GM18517 (cell line): ENCODE data around the gene CLEC12A.
"Not testable (repeated sequence)": the region's sequence is repeated elsewhere in the genome, so short reads cannot be mapped to it uniquely, and the experiment has no call there.

Source experiments
- ATAC-seq: cut with Tn5 transposase; IDR thresholded peaks from one replicate; pipeline ENCODE4 v1.9.1; 2021; ENCODE audit warnings: mild to moderate bottlenecking, moderate library complexity; ENCODE audit not compliant: unreplicated experiment

The CLEC12A gene

DNA sequence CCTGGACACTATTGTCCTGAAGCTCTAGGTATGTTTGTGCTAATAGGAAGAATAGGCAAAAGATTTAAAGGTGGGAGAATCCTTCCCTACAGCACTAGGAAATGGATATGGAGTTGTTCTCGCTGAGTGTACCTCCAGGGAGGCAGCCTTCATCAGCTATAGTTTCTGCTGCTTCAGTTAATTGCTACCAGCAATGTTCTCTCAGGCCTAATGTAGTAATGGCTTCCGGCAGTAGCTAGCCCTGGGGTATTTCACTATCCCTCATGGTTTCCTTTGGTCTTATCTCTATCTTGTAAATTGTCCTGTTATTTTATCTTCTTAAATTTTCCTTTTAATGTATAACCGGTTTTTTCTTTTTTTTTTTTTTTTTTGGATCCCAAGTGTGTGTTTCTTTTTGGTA, 9.3 kb upstream of the CLEC12A start:
- no peak for ATAC-seq

GRCh38 chr12:9969673-9970072, 1.5 kb upstream of the CLEC12A start:
- no peak for ATAC-seq

- no peak for ATAC-seq
Observed at GRCh38 chr12:9973949-9974348, 2.7 kb downstream of the CLEC12A start.

GRCh38 chr12:9974731-9975130, 3.5 kb downstream of the CLEC12A start:
- ATAC-seq, result not testable (repeated sequence)

DNA sequence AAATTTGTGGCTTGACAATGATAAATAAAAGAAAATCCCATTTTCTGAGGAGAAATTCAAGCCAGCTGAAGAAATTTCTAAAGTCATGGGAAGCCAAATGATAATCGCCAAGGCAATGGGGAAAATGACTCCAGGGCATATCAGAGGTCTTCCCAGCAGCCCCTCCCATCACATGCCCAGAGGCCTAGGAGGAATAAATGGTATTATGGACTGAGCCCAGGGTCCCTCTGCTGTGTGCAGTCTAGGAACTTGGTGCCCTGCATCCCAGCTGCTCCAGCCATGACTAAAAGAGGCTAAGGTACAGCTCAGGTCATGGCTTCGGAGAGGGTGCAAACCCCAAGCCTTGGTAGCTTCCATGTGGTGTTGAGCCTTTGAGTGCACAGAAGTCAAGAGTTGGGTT, 4.4 kb downstream of the CLEC12A start:
- no peak for ATAC-seq

- not testable (repeated sequence) for ATAC-seq
Observed at GRCh38 chr12:9976626-9977025, 5.4 kb downstream of the CLEC12A start.

DNA sequence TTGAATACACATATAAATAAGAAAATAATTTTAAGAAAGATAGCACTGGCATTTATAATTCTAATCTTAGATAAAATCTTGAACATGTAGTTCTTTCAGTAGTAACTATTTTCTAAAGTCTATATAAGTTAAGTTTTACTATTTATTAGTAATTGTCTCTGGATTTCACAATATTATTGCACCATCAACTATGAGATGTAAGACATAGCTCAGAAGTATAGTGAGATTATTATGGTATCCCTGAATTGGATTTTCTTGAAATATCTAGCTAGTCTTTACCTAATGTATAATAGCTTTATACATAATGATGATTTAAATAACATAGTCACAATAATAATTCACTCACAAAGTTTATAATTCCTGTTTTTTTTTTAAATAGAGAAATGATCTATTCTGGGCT, 6.7 kb downstream of the CLEC12A start:
- no peak for ATAC-seq

DNA sequence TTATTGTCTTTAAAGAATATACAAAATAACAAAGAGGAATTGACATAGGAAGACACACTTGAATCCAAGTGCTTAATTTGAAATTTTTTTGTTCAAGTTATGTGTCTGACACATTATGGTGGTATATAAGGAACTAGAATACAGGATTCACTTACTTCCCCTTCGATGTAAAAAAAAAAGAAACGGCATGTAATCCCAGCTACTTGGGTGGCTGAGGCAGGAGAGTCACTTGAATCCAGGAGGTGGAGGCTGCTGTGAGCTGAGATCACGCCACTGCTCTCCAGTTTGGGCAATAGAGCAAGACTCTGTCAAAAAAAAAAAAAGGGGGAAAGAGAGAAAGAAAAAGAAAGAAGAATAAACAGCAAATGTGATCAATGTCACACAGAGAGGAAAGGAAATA, 8.9 kb downstream of the CLEC12A start:
- ATAC-seq, result no peak

DNA sequence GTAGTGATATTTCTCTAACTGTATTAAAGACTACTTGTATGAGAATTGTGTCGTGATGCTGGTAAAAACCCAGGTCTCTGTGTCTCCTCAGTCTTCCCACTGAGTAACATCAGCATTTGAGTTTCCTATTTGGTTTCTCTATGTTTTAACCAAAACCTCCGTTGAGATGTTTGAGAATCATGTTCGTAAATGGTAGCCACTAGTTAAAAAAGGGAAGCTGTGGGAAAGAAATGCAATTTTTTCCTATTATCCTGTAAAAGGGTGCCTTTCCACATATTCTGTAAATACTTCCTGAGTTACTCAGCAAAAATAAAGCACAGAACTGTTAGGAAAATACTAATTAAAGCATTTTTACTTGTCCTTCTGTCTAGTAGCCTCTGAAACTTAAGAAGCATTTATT, 20.7 kb downstream of the CLEC12A start:
- no peak for ATAC-seq

DNA sequence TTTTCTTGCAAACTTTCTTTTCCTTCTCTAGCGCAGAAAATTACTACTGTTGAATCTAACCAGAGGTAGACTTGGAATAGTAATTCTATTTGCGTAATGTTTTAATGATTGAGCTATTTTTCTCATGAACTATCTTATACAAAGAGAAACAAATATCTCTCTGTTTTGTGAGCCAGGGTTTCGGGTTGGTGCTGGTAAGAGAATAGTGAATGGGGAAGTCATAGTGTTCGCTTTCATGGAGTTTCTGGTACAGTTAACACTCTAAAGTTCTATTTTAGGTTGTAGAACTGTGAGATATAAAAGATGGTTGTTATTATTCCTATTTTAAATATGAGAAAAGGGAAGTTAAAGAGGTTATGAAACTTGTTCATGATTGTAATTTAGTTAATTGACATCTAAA, 21.1 kb downstream of the CLEC12A start:
- ATAC-seq, result no peak

DNA sequence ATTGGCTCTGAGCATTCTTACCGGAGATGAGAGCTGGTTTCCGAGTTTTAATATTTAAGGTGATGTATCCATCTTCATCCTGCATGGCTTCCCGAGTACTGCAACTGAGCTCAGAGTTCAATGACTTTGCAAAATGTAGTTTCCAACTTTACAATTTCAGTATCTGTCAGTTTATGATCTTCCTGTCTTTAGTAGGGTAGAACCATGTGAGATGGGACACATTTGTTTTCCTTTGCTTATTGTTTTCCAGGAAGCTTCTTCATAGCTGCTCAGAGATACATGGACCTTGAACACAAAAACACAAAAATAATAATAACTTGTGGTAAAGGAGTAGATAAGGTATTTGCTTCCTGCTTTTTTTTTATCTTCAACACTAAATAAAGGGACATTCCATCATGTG, 27.8 kb downstream of the CLEC12A start, which contains the start of gene CLEC1B:
Gene CLEC1B (minus strand): TSS at position 106 of the 400 bp plus-strand sequence. CDS start 21 bp downstream, at position 85.
- ATAC-seq, result no peak

GRCh38 chr12:10001171-10001776, 30.1 kb downstream of the CLEC12A start:
- no peak for ATAC-seq

DNA sequence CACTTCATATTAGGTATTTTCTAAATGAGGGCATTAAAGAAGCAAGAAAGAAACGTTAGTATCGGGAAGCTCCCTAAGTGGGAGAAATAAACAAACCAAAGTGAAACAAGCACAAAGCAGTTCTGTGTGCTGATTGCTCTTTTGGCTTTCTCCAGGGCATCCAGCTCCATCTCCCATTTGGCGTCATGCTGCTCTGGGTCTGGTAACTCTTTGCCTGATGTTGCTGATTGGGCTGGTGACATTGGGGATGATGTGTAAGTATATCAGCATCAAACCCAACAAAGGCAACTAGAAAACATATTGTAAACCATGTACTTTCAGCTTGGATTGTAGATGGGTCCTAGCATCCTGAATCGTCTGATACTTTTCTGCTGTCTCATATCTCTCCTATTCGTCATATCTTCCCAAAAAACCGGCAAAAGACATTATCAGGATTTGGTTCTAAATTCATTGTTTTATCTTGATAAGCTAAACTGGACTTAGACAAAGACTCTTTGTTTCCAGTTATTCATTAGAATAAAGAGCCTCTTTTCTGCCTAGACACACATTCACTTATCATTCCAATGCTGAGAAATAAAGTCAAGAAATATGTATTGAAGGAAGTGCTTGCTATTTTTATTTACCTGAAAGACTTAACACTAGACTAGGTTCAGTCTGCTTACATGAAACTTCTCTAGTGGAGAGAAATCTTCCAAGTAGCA, 41.6 kb downstream of the CLEC12A start:
- ATAC-seq, result no peak

GRCh38 chr12:10015450-10015849, 44.2 kb downstream of the CLEC12A start:
- ATAC-seq, result no peak

GRCh38 chr12:10016881-10017280, 45.7 kb downstream of the CLEC12A start:
- ATAC-seq, result no peak

DNA sequence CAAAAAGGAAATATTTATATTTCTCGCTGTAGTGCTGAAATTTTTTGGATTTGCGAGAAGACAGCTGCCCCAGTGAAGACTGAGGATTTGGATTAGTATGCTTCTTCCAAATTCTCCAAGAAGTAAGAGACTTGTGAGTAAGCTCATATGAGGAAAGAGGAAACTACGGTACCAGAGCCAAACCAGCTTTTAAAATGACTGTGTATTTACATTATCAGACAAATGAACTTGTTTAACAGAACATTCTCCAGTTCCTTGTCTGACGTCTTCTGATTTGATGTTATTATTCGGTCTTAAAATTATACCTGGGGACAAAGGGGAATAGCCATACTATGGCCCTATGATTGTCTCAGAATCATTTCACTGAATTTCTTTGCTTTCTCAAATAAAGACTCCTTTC, 47.2 kb downstream of the CLEC12A start:
- ATAC-seq, result no peak

DNA sequence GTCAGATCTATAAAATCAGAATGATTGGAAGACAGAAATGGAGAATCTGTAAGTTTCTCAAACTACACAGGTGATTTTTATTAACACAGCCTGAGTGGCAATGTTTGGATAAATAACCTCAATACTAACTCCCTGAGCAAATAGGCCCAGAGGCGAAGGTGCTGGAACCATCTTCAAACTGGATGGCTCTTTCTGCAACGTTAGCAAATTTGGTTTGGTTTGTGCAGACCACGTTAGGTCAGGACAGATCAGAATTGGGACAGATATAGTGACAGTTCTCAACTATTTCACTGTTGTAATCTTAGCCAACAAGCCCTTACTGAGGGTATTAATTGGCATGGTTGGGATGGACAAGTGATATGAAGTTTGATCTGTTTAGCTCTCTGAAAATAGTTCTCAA, 50.1 kb downstream of the CLEC12A start:
- ATAC-seq, result no peak

DNA sequence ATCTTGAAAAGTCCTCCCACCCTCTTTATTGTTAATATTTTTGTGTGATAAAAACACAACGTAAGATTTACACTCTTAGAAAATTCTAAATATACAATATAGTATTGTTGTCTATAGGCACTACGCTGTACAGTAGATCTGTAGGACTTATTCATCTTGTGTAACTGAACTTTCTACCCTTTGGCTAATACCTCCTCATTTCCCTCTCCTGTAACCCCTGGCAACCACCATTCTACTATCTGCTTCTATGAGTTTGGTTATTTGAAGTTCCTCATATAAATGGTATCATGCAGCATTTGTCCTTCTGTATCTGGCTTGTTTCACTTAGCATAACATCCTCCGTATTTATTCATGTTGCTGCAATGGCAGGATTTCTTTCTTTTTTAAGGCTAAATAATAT, 54.0 kb downstream of the CLEC12A start:
- ATAC-seq, result no peak

DNA sequence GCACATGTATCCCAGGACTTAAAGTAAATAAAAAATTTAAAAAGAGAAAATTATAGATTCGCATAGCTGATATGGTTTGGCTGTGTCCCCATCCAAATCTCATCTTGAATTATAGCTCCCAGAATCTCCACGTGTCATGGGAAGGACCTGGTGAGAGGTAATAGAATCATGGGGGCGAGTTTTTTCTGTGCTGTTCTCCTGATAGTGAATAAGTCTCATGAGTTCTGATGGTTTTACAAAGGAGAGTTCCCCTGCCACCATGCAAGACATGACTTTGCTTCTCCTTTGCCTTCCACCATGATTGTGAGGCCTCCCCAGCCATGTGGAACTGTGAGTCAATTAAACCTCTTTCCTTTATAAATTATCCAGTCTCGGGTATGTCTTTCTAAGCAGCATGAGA, 55.5 kb downstream of the CLEC12A start:
- not testable (repeated sequence) for ATAC-seq

- ATAC-seq, result no peak
Observed at GRCh38 chr12:10027311-10027710, 56.1 kb downstream of the CLEC12A start.

DNA sequence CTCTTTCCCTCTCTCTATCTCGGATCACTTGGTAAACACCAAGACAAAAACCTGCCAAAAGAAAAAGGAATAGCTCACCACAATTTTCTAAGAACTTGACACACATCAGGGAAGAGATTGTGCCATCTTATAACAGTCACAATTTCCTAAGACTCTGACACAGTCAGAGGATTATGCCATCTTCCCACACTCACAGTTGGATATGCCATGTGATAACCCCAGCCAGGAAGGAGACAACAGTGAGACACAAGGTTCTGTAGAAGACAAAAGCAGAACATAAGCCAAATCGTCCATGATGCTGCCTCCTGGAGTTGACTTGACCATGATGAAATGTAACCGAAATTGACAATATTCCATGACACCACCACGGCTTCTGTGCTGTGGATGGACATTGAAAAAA, 56.5 kb downstream of the CLEC12A start:
- no peak for ATAC-seq

- no peak for ATAC-seq
Observed at GRCh38 chr12:10030446-10030845, 59.2 kb downstream of the CLEC12A start, which contains the start of gene CLEC9A. Gene CLEC9A (plus strand): TSS chr12:10030682. CDS start chr12:10052688, 22,006 bp downstream.

DNA sequence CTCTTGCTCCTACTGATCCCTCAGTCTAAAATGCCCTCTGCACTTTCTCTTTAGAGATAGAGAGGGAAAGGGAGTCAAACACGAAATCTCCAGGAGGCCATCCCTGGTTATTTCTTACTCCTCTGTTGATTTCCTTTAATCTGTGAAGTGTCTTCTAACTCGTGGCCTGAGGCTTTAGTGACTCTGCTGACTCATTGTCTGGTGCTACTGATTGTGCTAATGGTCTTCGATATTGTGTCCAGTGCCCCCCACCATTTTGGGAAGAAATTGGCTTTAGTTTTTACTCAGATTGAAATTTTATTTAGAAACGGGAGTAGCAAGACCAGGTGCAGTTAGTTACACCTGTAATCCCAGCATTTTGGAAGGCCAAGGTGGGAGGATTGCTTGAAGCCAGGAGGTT, 60.1 kb downstream of the CLEC12A start:
- no peak for ATAC-seq
